Stimulated activated CD4-positive, alpha-beta T cell treated with anti-CD3 and anti-CD28 coated beads, Interleukin-4, amount 100 ng/mL, for 1 hour (primary cell): ENCODE measurements around the gene FAU.
"Not testable (repeated sequence)": the region's sequence is repeated elsewhere in the genome, so short reads cannot be mapped to it uniquely, and the experiment has no call there.

Source experiments
- DNase-seq: peaks from one replicate; pipeline ENCODE4 v3.0.0-alpha.2; 2020

FAU gene

DNA sequence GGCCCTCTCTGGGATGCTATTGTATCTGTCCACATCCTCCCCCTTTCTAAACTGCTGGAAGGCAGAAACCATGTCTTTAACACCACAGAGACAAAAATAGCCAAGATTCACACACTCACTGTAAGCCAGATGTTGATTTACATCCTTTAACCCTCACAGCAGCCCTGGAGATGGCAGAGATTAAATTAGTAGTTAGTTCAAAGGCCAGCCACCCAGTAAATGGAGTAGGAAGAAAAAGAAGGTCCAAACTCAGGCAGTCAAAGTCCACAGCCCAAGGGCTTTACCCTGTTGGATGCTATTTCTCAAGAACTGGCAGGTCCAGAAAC, 2.3 kb downstream of the FAU start:
- DNase-seq: no peak

DNA sequence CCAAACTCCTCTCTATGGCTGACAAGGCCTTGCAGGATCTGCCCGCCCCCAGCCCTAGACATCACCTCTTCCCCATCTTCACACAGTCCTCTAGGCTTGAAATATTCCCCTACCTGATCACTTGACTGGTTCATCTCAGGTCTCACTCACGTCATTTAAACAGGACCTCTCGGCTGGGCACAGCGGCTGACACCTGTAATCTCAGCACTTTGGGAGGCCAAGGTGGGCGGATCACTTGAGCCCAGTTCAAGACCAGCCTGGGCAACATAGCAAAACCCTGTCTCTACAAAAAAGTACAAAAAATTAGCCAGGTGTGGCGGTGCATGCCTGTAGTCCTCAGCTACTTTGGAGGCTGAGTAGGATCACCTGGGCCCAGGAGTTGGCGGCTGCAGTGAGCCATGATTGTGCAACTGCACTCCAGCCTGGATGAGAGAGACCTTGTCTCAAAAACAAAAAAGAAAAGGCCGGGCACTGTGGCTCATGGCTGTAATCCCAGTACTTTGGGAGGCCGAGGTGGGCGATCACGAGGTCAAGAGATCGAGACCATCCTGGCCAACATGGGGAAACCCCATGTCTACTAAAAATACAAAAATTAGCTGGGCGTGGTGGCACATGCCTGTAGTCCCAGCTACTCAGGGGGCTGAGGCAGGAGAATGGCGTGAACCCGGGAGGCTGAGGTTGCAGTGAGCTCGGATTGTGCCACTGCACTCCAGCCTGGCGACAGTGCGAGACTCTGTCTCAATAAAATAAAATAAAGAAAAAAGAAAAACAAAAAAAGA, 2.9 kb downstream of the FAU start:
- DNase-seq: not testable (repeated sequence)

DNA sequence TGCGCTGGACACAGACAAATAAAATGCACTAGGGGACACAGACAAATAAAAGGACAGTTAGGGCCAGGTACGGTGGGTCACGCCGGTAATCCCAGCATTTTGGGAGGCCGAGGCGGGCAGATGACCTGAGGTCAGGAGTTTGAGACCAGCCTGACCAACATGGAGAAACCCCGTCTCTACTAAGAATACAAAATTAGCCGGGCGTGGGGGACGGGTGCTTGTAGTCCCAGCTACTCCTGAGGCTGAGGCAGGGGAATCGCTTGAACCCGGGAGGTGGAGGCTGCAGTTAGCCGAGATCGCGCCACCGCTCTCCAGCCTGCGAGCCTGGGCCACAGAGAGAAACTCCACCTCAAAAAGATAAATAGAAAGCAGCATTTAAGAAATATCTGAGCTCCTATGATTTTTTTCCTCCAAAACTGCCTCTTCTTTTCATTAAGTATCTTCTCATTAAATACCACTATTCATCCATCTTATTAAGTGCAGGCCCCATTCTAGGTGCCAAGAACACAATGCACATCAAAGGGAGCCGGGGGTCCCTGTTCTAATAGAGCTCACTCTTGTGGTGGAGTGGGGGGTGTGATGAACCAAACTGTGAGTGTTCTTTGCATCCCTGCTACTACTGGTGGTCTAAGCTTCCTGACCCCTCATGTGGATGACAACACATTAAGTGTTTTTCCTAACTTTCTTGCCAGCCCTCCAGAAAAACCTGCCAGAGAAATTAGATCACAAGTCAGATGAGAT, 3.7 kb downstream of the FAU start:
- no peak for DNase-seq

DNA sequence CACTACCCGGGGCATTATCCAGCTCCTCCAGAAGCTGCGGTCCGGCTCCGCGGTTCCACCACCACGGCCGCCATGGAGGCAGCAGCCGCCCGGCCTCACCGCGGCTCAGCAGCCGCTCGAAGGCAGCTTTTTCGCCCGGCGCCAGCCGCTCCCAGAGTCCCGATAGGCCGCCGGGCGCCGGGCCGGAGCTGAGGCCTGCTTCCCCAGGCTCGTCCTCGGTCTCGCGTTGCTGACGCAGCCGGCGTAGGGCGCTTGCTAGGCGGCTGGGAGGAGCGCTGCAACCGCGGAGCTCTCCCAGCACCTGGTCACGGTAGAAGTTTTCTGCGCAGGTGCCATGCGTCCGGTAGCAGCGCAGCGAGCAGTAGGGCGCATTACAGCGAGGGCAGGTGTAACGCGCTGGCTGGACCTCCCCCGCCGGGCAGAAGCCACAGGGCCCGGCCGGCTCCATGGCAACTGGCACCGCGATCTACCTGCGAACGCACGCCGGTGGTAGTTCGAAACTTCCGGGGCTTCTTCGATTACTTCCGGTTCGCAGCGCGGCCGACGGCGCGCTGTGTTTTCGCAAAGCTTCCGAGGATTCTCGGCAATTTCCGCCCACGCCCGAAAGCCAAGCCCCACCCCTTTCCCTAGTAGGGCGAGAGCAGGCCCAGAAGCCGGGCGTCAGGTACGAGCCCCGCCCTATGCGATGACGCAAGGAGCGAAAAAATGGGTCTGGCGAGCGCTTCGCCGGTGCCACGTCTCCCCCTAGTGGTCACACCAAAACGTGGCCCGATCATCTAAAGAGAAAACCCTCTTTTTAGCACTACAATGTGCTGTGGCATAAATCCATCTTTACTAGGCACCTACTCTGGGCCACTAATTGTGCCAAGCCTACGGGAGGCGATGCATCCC, 4.5 kb downstream of the FAU start, which contains the start of gene ZNHIT2:
Gene ZNHIT2, minus strand, starts transcription at position 496 of the 891 bp plus-strand sequence. Its CDS starts 48 bp downstream, at position 448.
- DNase-seq: peak; percentile 100

DNA sequence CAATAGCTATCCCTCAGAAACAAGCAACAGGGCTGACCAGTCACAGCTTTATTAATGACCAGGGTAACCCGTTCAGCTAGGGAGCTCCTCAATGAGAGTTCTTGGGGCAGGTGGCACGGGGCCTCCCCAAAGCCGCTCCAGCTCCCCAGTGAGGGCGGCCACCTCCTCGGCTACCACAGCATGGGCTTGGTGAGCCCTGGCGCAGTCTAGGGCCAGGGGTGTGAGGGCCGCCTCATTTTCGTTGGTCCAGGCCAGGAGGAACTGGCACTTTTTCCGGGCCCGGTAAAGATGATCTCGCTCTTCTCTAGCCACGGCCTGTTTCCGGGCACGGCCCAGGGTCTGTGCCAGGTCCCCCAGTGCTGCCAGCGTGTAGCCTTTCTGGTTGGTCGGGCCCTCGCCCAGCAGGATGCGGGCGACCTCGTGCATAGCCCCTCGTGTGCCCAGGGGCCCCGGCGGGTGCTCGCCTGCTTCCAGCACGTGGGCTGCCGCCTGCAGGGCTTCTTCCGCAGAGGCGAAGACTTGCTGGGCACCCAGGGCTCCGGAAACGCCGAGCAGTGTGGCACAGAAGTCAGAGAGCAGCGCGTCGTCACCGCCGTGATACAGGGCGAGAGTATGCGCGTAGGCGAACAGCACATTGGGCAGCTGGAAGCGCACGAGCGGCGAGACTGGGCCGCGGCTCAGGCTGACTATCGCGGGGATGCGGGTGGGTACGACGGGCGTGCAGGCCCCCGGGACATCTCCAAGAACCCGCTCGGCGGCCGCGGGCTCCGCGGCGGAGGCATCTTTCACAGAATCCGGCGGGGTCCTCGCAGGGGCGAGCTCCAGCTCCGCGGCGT, 5.3 kb downstream of the FAU start:
- DNase-seq: peak; percentile 63

DNA sequence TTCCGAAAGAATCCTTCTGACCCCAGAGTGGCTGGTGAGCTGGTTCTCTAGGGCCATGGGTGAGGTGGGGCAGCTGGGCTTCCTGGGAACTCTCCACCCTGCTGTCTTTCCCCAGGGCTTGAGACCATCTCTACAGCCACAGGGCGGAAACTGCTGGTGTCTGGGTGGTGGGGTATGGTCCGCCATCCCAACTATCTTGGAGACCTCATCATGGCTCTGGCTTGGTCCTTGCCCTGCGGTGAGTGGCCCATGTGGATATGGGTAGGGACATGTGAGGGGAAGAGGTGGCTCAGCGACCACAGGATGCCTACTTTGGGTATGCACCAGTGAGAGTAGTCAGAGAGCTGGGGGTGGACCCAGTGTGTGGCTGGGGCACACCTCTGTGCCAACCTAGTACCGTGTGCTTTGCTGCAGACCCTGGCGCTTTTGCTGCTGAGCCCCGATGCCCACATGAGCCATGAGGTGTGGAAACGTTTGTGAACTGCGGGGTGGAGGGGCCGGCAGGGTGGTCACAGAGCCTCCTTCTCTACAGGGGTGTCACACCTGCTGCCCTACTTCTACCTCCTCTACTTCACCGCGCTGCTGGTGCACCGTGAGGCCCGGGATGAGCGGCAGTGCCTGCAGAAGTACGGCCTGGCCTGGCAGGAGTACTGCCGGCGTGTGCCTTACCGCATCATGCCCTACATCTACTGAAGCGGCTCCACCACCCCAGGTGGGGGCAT, 6.4 kb downstream of the FAU start:
- no peak for DNase-seq

DNA sequence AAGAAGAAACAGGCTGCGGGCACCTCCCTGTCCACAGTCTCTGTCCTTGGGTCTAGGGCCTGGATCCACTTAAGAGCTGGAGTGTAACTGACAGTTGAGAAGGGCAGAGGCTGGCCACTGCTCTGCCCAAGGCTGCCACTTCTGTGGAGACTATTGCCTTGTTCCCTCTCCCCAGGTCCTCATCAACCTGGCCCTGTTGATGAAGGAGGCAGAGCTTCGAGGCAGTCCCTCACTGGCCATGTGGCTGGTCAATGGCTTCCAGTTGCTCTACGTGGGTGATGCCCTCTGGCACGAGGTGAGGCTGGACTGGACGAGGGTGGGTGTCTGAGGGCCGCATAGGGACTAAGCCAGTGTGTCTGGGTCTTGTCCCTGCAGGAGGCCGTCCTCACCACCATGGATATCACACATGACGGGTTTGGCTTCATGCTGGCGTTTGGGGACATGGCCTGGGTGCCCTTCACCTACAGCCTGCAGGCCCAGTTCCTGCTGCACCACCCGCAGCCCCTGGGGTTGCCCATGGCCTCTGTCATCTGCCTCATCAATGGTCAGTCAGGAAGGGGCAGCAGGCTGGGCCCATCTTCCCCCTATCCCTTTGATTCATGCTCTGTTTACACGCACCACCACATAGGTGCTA, 7.3 kb downstream of the FAU start:
- DNase-seq: no peak

DNA sequence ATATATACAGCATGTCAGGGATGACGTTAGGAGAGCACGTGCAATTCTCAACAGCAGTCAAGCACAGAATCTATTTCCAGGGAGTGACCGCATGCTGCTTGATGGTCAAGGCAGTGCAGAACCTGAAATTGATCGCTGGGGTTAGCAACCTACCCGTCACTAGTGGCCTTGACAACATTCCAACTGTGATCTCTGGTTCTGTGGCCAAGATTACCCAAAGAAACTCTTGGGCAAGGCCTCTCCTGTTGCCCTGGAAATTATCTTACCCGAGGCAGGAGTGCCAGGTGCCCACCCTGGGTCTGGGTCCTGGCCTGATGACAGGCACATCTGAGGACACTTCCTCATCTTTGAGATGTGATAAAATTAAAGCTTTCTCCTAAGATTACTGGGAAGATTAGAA, 8.1 kb downstream of the FAU start:
- DNase-seq: no peak

DNA sequence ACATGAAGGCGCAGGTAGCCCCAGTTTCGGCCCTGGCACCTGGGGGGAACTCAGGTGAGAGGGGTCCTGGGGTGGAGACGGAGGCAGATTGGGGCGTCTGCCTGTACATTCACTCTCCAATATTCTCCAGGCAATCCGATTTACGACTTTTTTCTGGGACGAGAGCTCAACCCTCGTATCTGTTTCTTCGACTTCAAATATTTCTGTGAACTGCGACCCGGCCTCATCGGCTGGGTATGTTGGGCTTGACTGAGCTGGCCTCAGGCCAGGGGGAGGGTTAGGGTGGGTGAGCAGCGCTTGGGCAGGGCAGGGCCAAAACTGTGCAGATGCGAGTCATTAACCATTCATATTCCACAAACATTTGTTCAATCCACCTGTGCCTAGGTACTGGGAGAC, 8.6 kb downstream of the FAU start:
- no peak for DNase-seq

DNA sequence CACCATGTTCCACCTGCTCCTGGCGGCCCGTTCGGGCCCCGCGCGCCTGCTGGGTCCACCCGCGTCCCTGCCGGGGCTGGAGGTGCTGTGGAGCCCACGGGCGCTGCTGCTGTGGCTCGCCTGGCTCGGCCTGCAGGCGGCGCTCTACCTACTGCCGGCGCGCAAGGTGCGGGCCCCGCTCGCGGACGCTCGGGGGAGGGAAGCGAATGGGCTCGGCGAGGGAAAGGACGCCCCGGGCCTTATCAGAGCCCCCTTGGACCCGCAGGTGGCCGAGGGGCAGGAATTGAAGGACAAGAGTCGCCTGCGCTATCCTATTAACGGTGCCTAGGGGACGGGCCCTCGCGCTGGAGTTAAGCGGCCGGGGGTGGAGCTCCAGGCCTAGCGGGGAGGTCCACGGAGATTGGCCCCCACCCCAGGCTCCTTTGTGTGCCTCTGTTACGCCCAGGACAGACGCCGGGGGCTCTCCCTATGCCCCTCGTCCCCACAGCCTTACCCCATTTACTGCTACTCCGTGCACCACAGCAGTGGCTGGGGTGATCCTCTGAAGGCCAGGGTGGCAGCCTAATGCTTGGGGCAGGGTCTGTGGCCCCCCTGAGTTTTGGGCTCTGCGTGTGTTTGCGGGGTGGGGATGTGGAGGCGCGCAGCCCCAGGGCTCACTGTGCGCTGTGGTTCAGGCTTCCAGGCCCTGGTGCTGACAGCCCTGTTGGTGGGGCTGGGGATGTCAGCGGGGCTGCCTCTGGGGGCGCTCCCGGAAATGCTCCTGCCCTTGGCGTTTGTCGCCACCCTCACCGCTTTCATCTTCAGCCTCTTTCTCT, 9.2 kb downstream of the FAU start:
- peak; percentile 79 for DNase-seq

DNA sequence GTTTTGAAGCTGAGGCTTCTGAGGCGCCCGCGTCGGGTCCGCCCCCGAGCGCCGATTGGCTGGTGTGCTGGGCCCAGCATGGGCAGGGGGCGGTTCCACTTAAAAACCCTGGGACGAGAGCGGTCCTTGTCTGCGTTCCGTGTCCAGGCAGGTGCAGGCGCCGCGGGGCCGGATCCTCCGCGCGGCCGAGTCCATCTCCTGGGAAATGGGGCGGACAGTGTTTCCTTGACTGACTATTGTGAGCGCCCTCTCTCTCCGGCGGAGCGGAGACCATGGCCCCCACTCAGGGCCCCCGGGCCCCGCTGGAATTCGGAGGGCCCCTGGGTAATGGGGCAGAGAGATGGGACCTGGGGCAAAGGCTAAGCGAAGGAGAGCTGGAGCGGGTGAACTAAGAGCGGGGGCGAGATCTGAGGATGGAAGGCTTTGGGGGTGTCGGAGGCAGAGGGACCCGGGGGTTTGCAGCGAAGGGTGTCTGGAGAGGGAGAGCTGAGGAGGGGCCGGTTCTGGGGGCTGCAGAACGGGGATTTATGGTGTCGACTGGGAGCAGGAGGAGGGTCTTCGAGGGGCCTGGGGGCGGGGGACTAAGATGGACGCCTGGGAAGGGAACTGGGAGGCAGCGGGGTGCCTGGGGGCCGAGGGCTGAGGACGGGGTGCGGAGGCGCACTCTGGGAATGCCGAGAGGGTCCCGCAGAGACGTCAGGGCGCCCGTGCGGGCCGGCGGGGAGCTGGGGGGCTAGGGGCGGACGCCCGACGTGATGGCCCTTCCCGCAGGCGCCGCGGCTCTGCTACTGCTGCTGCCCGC, 10.0 kb downstream of the FAU start, which contains the start of gene TM7SF2:
Gene TM7SF2, plus strand, starts transcription at position 129 of the 802 bp plus-strand sequence. Its CDS starts 144 bp downstream, at position 273.
- DNase-seq: peak; percentile 96

DNA sequence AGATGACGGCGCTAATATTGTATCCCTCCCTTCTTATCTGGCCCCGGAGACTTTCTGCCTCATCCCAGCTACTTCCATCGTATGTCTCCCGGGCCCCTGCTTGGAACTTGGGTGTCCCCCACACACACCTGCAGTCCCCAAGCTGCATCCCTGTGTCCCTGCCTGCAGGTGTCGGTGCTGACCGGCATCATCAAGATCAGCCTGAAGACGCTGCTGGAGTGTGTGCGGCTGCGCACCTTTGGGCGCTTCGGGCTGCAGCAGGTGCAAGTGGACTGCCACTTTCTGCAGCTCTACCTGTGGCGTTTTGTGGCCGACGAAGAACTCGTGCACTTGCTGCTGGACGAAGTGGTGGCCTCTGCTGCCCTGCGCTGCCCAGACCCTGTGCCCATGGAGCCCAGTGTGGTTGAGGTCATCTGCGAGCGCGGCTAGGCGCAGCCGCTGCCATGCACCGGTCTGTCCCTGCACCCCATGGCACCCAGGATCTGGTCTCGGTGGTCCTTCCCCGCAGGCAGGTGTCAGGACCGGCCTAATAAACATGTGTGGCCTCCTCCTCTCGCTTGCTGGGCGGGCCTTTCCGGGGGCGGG, 10.7 kb downstream of the FAU start:
- DNase-seq: no peak

DNA sequence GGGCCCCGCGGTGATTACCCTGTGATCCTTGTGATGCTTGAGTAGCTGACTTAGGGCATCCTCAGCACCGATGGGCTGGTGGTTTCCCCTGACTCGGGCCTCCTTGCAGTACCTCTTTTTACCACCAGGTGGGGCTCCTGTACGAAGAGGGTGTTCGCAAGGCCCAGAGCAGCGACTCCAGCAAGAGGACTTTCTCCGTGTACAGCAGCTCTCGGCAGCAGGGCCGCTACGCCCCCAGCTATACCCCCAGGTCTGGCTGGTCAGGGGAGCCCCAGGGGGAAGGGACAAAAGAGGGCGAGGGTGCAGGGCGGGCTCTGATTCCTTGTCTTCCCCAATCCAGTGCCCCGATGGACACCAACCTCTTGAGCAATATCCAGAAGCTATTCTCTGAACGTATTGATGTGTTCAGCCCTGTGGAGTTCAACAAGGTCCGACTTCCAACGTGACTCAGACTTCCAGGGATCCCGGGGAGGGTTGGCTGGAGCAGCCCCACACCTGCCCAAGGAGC, 11.5 kb downstream of the FAU start:
- peak; percentile 97 for DNase-seq

DNA sequence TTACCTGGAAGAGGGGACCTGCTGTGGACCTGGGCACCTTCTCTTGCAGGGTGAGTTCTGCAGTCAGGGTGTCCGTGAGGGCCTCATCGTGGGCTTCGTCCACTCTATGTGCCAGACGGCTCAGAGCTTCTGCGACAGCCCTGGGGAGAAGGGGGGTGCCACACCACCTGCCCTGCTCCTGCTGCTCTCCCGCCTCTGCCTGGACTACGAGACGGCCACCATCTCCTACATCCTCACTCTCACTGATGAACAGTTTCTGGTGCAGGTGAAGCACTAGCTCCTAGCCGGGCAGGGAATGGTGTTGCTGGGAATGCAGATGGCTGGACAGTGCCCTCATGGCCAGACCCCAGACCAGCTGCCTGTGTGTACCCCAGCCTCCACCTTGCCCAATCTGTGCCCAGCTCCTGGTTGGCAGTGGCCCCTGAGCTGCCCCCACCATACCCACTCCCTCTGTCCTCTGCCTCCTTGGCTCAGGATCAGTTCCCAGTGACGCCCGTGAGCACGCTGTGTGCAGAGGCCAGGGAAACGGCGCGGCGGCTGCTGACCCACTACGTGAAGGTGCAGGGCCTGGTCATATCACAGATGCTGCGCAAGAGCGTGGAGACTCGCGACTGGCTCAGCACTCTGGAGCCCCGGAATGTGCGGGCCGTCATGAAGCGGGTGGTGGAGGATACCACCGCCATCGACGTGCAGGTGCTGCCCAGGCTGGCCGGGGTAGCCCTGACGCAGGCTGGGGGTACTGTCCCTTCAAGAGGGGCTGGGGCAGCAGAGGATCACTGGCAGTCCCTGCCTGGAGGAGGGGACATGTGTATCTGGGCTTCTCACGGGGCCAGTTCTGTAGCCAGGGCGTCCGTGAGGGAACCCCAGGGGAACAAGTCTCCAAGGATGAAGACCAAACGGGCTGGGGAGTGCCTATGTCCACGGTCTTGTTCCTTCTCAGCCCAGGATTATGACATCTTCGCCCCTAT, 12.4 kb downstream of the FAU start:
- no peak for DNase-seq

DNA sequence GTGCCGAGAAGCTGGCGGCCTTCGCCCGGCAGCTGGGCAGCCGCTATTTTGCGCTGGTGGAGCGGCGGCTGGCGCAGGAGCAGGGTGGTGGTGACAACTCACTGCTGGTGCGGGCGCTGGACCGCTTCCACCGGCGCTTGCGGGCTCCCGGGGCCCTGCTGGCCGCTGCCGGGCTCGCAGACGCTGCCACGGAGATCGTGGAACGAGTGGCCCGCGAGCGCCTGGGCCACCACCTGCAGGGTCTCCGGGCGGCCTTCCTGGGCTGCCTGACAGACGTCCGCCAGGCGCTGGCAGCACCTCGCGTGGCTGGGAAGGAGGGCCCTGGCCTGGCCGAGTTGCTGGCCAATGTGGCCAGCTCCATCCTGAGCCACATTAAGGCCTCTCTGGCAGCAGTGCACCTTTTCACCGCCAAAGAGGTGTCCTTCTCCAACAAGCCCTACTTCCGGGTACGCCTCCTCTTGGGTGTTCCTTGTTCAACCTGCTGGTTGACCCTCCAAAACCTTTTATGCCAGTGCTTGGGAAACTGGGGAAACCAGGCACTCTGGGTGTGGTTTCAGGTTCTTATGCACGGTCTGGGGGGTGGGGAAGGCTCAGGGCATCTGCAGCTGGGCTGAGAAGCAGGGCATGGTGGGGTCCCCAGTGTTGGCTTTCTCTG, 13.3 kb downstream of the FAU start:
- no peak for DNase-seq

DNA sequence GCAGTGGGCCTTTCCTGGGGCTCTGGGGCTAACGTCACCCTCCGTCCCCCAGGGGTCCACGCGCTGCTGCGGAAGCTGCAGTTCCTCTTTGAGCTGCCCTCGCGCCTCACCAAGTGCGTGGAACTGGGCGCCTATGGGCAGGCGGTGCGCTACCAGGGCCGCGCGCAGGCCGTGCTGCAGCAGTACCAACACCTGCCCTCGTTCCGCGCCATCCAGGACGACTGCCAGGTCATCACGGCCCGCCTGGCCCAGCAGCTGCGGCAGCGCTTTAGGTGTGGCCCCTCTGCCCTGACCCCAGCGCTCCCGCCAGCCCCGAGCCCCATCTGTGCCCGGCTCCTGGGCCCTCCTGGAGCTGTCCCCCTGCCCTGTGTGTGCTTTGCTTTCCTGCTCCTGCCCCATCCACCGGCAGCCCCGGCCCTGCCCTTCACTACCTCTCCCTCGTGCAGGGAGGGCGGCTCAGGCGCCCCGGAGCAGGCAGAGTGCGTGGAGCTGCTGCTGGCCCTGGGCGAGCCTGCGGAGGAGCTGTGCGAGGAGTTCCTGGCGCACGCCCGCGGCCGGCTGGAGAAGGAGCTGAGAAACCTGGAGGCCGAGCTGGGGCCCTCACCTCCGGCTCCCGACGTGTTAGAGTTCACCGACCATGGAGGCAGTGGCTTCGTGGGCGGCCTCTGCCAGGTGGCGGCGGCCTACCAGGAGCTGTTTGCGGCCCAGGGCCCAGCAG, 14.0 kb downstream of the FAU start:
- DNase-seq: no peak
